Glutamatergic neuron (in vitro differentiated cells): ENCODE data around the gene QRICH1. TPM values are rescaled to one million over a fixed set of nuclear protein-coding genes. Genes with fewer than 3 reads are reported as not detected.
A peak's percentile ranks its signal among the peaks of the same experiment; 100 is the strongest.

Experiments
- DNase-seq: peaks from one replicate; pipeline ENCODE4 v3.0.0; 2022
- H3K27ac Mint-ChIP-seq: one replicate; pipeline ENCODE4 v1.8.0; 2020; ENCODE audit warnings: mild to moderate bottlenecking, mixed read lengths, inconsistent platforms; ENCODE audit not compliant: unreplicated experiment
- H3K27me3 Mint-ChIP-seq: one replicate; pipeline ENCODE4 v1.8.0; 2020; ENCODE audit warnings: mild to moderate bottlenecking, moderate library complexity, mixed read lengths, inconsistent platforms; ENCODE audit not compliant: unreplicated experiment
- H3K36me3 Mint-ChIP-seq: one replicate; pipeline ENCODE4 v1.8.0; 2020; ENCODE audit warnings: mild to moderate bottlenecking, mixed read lengths, inconsistent platforms; ENCODE audit not compliant: unreplicated experiment
- H3K4me1 Mint-ChIP-seq: one replicate; pipeline ENCODE4 v1.8.0; 2020; ENCODE audit warnings: mild to moderate bottlenecking, low read depth, mixed read lengths, inconsistent platforms; ENCODE audit not compliant: unreplicated experiment
- H3K4me3 Mint-ChIP-seq: one replicate; pipeline ENCODE4 v1.8.0; 2020; ENCODE audit warnings: mild to moderate bottlenecking, mixed read lengths, inconsistent platforms; ENCODE audit not compliant: unreplicated experiment
- H3K9me3 Mint-ChIP-seq: one replicate; pipeline ENCODE4 v1.8.0; 2020; ENCODE audit warnings: mild to moderate bottlenecking, moderate library complexity, mixed read lengths, inconsistent platforms; ENCODE audit not compliant: unreplicated experiment
- total RNA-seq: library from RNA; stranded (reverse); fragmentation: NEBNext Ultra II Directional; extraction: Animal tissue kit (Norgen Biotek cat#: 25700); gene quantifications from one replicate; pipeline ENCODE4 v1.2.1, GENCODE V29; 2021; ENCODE audit not compliant: unreplicated experiment
- TF ChIP-seq, protein P1 (sequence below): fragments of 200-600 bp; sonication (generic); IDR thresholded peaks from one replicate; pipeline ENCODE4 v1.5.0; 2021; ENCODE audit not compliant: partially characterized antibody, unreplicated experiment

QRICH1 gene
- total RNA-seq, 1 donor from 2014 or later = 135 TPM

DNA sequence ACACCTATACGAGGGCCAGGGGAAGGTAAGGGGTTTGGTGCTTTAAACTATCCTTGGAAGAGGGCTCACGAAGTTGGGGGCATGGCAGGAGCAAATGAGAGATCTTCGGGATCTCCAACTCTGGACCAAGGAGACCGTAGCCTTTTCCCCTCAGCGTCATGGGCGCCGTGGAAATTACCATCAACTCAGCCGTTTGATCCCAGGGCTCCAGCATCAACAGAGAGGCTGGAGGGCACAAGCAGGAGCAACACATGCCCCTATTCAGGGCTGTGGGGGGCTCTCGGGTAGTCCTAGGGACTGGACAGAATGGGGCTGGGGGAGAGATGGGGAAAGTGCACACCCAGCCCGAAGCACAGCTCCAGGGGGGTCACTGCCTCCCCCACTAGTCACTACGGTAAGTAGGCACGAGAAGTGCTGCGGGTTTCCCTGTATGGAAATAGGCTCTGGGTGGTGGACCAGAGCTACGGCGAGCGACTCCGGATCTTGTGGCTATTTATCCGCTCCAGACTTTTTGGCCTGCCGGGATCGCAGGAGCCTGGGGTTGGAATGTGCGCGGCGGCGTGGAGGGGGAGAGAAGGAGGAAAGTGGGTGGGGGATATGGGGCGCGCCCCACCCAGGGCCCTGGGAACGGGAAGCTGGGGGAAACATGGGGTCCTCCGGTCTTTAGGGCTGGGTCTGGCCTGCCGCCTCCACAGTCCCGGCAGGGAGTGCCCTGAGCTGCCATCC, 39.5 kb upstream of the QRICH1 start:
- Mint-ChIP-seq H3K4me1 (no peaks in the 10 kb centered on the region), H3K9me3 (no peaks in the 10 kb centered on the region), H3K36me3 (no peaks in the 10 kb centered on the region), H3K27me3 (peaks cover 1% of the 10 kb centered on the region), H3K27ac (peak overlapping the region; percentile 78), H3K4me3 (peak overlapping the region; percentile 88)
- peak; percentile 84 for DNase-seq
- TF ChIP-seq, protein P1, sequence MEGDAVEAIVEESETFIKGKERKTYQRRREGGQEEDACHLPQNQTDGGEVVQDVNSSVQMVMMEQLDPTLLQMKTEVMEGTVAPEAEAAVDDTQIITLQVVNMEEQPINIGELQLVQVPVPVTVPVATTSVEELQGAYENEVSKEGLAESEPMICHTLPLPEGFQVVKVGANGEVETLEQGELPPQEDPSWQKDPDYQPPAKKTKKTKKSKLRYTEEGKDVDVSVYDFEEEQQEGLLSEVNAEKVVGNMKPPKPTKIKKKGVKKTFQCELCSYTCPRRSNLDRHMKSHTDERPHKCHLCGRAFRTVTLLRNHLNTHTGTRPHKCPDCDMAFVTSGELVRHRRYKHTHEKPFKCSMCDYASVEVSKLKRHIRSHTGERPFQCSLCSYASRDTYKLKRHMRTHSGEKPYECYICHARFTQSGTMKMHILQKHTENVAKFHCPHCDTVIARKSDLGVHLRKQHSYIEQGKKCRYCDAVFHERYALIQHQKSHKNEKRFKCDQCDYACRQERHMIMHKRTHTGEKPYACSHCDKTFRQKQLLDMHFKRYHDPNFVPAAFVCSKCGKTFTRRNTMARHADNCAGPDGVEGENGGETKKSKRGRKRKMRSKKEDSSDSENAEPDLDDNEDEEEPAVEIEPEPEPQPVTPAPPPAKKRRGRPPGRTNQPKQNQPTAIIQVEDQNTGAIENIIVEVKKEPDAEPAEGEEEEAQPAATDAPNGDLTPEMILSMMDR = no peak

DNA sequence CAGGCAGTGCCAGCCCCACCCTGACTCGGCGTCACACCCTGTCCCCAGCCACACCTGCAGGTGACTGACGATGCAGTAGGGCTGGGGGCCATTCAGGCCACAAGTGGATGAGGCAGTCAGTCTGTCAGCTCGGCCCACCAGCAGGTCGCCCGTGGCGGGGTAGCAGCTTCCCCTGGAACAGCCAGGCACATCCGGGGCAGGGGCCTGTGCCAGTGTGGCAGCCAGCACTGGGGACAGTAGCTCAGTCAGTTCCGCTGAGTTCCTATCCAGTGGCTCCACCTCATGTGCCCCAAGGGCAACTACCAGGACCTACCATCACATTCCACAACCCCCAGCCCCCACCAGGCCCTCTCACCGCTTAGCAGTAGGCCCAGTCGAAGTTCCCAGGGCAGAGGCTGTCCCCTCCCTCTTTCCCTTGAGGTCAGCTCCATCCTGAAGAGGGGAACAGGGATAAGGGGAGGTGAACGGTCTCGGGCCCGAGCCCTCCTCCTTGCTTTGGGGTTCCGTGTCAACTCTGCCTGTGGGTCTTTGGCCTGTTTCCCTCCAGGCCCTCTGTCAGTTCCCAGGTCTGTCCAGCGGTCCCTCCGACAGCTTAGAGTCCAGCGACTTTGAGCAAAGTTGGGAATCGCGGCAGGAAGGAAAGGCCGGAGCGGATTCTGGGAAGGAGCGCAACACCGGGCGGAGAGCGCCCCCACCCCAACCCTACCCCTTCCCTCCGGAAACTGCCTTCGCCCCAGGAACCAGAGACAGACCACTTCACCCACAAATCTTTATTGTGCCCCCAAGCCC, 38.8 kb upstream of the QRICH1 start, which contains the start of gene LAMB2:
Gene LAMB2, minus strand, starts transcription at position 614 of the 789 bp plus-strand sequence. Its CDS starts 183 bp downstream, at position 431.
- Mint-ChIP-seq H3K4me1 (no peaks in the 10 kb centered on the region), H3K4me3 (peak within 1 kb of the TSS; percentile 88), H3K9me3 (no peaks in the 10 kb centered on the region), H3K27me3 (peaks cover 1% of the 10 kb centered on the region), H3K27ac (peak within 1 kb of the TSS; percentile 78), H3K36me3 (no peaks in the 10 kb centered on the region)
- DNase-seq = peak; percentile 73
- TF ChIP-seq, protein P1 = no peak

DNA sequence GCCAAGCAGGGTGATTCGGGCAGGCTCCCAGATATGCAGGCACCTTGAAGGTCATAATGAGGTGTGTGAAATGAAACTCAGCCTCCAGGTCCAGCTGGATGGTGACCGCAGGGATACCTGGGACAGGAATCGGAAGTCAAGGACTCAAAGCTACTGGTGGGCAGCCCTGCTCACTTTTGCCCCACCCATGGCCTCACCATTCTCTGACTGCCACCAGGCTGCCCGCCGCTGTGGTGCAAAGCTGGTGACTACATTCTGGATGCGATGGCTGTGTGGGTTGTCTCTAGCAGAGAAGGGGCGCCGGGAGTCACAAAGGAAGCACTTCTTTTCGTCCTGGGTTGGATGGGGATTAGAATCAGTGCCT, 38.2 kb upstream of the QRICH1 start:
- Mint-ChIP-seq H3K27me3 (peaks cover 1% of the 10 kb centered on the region), H3K9me3 (no peaks in the 10 kb centered on the region), H3K4me1 (no peaks in the 10 kb centered on the region), H3K27ac (peak overlapping the region; percentile 2), H3K4me3 (peak overlapping the region; percentile 88), H3K36me3 (no peaks in the 10 kb centered on the region)
- DNase-seq = no peak
- TF ChIP-seq, protein P1 = no peak

DNA sequence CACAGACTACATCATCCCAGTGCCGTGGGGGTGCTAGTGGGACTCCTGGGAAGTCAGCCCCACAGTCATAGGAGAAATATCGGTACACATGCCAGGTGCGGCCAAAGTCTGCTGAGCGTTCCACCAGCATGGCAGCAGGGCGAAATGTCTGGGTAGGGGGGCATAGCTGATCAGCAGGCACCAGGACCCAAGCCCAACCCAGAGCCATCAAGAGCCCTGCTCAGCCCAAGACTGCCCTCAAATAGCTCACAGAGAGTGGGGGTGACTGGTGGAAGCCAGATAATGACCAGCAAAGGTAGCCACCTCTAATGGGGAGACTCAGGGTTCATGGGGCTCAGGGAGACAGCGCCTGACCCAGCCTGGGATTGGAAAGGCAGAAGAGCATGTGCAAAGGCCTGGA, 37.7 kb upstream of the QRICH1 start:
- H3K9me3 Mint-ChIP-seq = peaks cover 2% of the 10 kb centered on the region
- TF ChIP-seq, protein P1 = no peak
- DNase-seq = no peak
- H3K4me1 Mint-ChIP-seq = no peaks in the 10 kb centered on the region
- peak overlapping the region; percentile 26 for H3K4me3 Mint-ChIP-seq
- peaks cover 1% of the 10 kb centered on the region for H3K27me3 Mint-ChIP-seq
- peak overlapping the region; percentile 2 for H3K27ac Mint-ChIP-seq
- no peaks in the 10 kb centered on the region for H3K36me3 Mint-ChIP-seq

DNA sequence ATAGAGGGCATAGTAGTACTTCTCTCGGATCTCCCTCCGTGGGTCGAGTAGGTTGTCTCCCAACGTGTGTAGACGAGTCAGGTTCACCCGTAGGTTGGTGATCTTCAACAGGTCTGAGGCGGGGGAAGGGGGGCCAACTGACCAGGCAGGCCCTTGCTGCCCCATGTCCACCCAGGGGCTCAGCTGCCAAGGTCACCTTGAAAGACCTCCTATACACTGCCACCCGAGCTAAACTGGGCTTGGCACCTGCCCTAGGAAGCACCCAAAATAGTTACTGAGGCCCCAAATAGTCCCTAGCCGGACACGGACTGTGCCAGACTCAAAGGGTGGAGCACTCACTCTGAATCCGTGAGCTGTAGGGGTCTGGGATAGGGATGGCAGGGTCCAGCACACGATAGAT, 37.2 kb upstream of the QRICH1 start:
- no peak for DNase-seq
- Mint-ChIP-seq H3K27ac (no peak overlapping the region), H3K36me3 (no peaks in the 10 kb centered on the region), H3K9me3 (peaks cover 2% of the 10 kb centered on the region), H3K4me1 (no peaks in the 10 kb centered on the region), H3K27me3 (peaks cover 1% of the 10 kb centered on the region), H3K4me3 (no peak overlapping the region)
- TF ChIP-seq, protein P1 = no peak
